HG03575 (cell line): ENCODE data around the gene FASTK.

ENCODE experiments used
- ATAC-seq: cut with Tn5 transposase; IDR thresholded peaks from one replicate; pipeline ENCODE4 v1.9.1; 2021; ENCODE audit not compliant: unreplicated experiment, insufficient number of reproducible peaks, low FRiP score; ENCODE audit errors: extremely low read depth

The FASTK gene

DNA sequence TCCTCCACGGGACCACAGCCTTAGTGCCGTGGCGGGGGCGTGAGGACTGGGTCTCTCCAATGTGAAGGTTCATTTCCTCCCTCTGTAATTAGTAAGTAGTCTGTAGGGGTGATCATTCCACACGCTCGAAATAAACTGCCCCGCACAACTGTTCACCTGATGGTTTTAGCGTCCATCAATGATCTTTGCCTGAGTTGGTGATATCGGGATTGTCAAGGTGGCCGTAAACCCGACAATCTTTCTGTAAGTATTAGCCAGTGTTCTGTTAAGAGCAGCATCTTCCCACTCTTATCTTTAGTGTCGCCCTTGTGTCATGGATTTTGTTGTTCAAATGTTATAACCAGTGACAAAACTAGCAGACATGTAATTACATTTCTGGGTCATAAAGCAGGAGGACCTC lies 23.4 kb upstream of the FASTK start:
- no peak for ATAC-seq

DNA sequence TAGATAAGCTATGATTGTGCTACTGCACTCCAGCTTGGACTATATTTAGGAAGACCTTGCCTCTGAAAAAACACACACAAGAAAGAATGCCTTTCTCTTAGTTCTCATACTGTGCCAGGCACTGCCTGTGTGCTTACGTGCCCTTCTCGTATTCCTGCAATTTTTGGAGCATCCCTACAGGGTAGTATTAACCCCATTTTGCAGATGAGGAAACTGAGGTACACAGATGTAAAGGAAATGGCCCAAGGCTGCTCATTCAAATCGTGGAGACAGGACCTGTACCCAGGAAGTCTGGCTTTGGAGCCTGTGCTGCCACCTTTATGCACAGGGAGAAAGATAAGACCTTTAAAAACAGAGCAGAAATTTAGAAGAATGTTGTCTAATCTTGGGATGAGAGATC lies 22.4 kb upstream of the FASTK start:
- no peak for ATAC-seq

DNA sequence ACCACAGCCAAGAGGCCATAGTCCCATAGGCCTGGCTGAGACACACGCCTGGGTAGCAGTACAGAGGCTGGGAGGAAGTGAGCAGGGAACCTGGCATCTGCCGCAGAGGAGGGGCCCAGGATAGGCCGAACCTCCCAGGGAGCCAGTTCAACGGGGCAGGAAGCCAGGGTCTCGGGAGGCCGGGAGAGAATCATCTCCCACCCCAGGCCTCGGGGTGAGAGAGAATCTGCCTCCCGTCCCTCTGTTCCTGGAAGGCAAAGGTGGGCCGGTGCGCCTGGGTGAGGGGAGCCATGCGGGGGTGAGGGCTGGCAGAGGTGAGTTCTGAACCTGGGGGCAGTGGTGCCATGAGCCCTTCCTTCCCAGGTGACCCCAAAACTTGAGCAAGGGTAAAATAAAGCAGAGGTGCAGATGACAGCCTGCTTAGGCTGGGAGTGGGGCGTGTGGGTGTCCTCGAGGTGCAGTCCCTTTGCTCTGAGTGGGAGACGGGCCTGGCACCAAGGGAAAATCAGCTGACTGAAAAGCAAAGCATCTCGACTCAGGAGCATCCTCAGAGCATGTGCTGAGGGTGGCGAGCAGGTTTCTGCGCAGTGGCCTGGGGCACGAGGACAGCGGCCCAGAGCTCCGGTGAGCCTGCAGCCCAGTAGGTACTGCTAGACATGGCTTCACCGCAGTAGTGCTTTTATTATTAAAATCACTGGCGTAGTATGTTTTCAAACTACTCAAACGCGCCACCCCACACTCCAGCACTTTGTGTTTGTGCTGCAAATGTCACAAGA lies 21.2 kb upstream of the FASTK start:
- ATAC-seq: no peak

DNA sequence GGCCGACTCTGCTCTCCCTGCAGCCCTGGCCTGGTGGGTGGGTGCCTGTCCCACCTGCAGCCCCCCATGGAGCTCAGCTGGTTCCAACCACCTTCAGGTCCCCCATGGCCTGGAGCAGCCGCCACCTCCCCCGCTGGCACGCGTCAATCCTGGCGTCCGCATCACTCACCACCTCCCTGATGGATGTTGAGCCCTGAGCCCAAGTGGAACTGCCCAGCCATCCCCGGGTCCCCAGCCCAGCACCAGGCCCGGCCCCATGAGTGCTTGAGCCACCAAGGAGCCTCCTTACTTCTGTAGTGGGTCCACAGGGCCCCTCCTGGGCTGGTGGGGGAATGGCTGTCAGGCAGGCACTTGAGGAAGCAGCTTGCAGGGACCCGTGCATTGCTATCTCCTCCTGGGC lies 20.3 kb upstream of the FASTK start:
- no peak for ATAC-seq

DNA sequence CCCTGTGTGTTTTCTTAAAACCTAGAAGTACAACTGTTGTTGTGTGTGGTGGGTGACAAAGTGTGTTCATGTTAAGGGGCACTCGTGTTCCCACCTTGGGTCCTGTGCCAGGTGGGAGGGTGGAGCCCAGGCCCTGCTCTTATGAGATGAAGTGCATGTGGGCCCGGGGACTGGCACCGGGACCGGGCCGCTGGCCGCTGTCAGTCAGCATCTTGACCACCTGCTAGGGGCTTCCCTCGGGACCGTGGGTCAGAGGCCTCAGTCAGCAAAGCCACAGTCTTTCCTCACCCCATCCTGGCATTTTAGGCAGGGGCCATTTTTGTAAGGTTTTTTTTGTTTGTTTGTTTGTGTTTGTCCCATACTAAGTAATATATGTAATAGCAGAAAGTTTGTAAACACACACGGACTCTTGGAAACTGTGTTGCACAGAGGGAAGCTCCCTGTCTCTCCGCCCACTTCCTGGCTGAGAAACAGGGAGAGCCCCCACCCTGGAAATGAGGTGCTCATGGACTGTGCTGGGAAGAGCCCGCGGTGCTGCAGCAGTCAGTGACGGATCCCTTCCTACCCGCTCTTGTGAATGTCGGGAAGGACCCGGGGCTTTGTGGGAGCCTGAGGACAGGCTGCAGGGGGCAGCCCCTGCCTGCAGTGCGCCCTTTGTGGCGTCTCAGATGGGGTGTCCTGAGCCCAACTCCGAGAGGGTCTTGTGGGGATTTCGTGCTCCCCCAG lies 19.0 kb upstream of the FASTK start:
- no peak for ATAC-seq

DNA sequence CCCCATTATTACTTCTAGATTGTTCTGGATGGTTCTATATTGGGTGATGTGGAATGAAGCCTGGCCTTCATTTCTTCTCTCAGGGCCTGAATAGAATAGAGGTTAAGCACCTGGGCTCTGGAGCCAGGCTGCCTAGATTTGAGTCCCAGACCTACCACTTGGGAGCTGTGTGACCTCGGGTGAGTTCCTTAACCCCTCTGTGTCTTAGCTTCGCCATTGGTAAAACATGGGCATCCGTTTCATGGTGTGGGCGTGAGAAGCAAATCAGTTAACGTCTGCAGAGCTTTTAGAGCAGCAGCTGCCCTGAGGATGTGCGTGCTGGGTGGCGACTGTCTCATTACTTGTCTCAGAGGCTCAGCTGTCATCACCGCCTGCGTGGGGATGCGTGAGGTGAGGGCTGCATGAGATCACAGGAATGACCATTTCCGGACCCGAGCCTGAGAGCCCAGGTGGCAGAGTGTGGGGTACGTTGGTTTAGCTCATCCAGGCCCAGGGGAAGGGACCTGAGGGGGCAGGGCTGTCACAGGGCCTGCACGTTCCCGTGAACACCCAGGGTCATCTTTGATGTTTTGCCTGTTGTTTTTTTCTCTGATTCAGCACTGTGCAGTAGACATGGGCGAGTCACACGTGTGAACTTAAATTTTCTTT lies 15.3 kb upstream of the FASTK start:
- no peak for ATAC-seq

DNA sequence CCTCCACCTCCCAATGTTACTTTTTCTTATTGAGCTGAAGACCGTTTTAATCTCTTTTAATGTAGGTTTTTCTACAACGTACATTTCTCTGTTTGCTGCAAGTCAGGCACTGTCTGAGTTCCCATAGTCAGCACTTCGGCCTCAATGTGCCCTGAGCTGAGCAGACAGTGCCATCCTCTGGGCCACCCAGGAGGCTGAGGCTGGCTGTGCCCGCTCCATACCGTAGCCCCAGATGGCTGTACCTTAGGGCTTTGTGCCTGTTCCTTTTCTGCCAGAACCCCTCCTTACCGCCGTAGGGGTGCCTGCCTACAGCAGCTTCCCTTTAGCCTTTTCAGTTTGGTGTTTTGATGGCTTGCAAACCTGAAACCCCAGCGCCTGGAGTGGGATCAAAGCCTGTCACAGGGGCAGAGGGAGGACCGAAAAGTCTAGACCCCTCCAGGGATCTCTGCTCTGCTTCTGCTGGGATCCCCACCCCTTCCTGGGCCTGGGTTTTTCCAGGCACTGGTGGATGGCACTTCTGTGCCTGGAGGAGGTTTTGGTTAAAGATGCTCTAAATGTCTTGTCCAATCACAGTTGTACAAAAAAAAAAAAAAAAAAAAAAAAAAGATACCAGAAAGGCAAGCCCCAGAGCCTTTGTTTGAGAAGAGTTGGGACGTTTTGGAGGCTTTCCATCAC lies 14.7 kb upstream of the FASTK start:
- no peak for ATAC-seq

DNA sequence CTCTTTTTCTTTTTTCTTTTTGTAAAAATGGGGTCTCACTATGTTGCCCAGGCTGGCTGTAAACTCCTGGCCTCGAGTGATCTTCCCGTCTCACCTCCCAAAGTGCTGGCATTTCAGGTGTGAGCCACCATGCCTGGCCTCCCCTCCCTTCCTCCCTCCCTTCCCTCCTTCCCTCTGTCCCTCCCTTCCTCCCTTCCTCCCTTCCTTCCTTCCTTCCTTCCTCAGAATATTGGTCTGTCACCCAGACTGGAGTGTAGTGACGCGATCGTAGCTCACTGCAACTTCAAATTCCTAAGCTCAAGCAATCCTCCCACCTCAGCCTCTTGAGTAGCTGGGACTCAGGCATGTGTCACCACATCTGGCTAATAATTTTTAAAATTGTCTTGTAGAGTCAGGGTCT lies 14.1 kb upstream of the FASTK start:
- ATAC-seq: no peak

DNA sequence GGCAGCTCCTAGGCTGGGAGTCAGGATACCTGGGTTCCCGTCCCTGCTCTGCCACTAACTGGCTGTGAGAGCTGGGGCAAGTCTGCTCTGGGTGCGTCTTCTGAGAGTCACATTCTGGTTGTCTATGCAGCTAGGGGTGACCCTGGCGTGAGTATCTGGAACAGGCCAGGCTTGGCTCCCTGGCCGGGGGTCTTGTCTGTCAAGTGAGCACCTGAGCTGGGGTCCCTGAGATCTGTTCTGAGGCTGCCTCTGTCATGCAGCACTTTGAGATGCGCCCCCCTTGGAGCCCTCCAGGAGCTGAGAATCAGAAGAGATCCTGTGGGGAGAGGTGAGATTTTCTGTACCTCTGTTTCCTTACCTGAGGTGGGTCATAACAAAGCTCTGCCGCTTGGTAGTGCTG lies 13.1 kb upstream of the FASTK start:
- no peak for ATAC-seq

DNA sequence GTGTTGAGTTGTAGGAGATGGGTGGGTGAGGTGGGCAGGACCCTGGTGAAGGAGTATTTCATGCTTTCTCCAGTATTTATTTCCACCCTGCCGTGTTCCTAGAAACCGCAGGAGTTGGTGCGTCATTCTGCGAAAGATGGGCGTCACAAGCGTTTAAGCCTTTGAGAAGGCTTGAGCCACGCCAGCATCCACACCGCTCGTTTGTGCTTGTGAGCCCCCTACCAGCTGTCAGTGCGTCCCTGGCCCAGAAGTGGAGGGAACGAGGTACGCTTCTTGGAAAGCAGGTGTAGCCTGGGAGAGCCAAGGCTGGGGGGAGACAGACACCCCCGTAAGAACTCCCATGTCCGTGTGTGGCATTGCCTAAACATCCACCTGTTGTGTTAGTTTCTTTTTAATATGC lies 11.4 kb upstream of the FASTK start:
- ATAC-seq: no peak

DNA sequence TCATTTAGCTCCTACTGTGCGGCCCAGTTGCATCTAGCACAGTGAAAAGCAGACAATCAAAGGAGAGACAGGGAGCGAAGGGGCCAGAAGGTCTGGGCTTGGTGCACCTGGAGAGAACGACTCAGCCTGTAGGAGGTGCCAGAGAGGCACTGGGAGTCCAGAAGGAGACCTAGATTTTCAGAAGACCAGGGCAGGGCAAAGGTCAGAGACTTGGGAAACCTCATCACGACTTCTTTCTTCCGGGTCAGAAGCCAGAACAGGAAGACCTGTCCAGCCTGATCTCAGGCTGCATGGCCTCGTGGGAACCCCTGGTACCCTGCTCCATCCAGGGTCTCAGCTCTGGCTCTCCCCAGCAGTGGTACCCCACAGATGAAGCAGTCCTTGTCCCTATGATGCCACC lies 10.8 kb upstream of the FASTK start:
- no peak for ATAC-seq

DNA sequence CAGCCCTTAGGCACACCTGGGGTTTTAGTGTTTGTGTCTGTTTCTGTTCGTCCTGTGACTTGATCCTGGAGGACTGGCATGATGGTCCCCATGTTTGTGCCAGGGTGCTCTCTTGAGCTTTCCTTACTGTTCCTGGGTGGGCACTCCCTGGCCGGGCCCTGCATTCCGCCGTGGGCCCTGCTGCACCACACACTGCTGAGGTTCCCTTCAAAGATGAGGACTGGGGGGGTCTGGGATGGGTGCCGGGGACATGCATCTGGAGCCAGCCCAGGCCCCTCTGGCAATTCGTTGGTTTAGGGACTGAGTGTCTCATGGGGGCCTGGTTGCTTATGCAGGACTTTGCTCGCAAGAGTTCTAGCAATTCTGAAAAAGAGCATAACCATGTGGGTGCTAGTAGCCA lies 10.4 kb upstream of the FASTK start:
- ATAC-seq: no peak

DNA sequence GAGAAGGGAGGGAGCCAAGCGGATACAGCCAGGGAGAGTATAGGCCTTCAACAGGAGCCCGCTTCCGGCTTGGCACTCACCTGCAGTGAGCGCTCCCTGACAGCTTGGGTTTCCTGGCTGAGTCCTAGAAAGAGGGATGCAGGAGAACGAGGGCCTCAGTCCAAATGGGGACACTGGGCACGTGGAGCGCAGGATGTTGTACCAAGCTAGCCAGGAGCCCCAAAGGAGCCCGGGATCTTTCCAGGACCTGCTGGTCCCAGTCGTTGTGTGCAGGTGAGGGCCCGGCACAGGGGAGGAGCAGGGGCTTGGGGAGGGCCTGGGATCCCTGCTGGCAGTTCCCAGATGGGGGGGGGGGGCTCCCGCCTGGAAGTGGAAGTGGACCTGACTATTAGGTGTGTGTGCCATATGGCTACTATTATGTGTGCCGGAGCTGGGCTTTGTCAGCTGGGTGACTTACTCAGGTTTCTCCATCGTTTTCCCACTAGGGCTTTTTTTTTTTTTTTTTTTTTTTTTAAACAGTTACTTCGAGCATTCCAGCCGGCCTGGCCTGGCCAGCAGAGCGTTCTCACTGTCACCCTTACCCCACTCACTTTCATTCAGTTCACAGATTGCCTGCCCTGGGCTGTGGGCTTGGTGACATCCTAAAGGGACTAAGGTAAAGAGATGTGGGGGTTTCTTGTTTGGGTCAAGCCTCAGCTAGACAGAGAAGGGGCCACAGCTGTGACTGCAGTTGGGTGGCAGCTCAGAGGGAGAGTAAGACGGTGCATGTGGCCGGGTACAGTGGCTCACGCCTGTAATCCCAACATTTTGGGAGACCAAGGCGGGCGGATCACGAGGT lies 9.5 kb upstream of the FASTK start:
- ATAC-seq: no peak

DNA sequence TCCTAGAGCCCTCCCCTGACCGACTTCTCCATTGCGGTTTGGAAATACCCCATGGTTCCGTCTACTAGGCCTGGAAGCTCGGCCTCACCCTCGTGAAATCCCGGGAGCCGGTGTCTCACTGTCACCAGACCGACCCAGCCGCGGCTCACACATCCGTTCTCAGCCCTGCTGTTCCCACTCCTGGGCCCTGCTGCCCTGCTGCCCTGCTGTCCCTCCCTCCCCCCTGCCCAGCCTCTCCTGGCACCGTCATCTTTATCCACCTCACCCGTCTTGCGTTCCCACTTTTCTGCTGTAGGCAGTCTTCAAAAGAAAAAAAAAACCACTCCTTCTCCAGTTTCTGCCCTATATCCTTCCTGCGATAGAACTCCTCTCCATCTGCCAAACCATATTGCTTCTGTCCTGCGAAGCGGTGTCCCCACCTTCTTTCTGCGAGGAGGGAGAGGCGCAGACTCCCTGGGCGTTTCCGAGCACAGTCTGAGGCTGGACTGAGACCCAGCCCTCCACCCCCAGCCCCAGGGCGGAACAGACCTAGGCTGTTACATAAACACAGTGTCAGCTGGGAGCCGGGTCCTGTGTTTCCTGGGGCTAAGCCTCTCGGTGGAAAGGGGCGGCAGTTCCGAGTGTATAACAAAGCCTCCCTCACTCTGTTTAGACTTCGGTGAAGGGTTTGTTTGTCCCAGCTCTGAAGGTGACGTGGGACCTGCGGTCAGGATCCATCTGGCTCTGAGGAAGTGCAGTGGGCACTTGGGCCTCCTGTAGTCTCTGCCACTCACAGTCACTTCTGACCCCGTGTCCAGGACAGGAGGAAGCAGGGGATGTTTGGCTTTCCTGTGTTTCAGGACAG lies 8.5 kb upstream of the FASTK start:
- ATAC-seq: no peak

DNA sequence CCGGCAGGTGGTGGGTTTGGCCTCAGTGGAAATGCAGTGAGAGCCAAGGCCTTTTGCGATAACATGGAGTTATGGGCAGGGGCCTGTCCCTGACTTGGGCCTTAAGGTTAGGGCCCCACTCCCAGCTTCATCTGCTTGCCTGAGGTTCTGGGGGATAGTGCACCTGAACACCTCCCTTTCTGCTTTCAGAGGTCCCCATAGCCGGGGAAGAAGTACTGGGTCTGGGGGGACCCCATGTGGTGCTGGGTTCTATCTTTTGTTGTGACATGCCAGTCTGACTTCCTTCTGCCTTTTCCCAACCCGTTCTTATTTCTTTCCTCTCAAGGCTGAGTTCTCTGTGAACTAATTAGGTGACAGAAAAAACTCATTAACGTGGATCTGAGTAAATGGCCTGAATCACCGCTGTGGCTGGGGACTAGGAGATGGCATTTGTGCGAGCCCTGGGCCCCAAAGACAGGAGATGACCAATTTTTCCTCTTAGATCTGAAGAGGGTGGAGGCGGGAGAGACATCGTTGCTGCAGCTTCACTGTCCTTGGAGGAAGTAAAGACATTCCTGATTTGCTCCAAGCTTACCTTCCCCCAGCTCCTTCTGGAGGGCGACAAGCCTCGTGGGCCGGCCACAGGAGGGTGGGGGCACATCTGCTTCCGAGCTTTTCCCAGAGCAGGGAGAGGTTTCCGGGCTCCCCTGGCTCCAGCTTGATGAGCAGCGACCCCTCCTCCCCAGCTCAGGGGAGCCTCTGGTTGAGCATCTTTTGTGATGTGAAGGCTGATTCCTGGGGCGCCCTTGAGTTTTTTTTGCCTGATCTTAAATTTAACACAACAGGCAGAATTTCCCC lies 7.6 kb upstream of the FASTK start:
- no peak for ATAC-seq

DNA sequence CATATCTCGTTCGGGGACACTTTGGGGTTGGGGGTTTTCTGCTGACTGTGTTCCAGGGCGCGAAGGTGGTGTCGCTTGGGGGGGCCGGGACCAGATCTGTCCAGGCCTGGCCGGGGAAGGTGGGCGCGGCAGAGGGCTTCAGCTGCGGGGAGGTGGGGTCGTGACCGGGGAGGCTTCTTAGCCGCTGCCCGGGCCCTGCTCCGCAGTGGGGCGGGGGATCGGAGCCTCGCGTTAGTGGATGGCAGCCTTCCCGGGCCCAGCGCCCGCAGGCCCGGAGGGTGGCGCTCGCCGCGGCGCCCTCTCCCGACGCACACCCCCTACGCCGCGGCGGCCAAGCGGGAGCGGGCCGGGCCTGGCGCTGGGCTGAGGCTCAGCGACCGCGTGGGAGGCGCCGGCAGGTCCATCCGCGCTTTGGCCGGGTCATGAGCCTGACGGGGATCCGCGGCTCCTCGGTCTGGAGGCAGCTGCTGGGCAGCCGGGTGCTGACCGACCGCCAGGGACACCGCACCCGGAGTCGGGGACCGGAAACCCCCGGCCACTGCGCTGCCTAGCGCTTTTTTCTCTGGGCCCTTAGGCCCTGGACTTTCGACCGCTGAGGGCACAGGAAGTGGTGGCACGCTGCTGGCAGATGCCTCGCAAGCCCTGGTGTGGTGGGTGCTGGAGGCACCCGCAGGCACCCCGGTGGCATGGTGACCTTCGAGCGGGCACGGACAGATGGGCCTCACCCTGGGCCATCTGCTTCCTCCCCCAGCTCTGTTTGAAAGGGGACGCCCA lies 6.8 kb upstream of the FASTK start:
- no peak for ATAC-seq
